Embryonic facial prominence (tissue), 1 donor: ENCODE measurements around the gene UBTD1.
"Not testable (repeated sequence)": the region's sequence is repeated elsewhere in the genome, so short reads cannot be mapped to it uniquely, and the experiment has no call there.

Experiments used
- DNase-seq: peaks from one replicate; pipeline ENCODE4 v3.0.0-alpha.2; 2016; ENCODE audit errors: extremely low spot score

UBTD1 gene

DNA sequence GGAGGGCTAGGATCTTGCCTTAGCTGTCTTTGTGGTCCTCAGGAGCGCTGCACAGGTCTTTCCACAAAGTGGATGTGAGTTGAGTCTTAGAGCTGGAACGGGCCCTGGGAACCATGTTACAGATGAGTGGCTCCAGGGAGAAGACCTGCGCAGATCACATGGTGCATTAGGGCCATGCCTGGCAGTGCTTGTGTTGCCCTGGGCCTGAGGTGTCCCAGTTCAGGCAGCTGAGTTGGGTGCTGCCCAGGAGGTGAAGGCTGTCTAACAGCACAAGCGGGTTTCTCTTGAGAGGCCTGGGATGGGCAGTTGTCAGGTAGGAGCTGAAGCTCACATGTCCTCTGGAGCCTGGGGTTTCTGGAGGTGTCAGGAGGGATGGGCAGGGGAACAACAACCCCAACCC is 40.1 kb downstream of the UBTD1 start:
- DNase-seq = no peak

DNA sequence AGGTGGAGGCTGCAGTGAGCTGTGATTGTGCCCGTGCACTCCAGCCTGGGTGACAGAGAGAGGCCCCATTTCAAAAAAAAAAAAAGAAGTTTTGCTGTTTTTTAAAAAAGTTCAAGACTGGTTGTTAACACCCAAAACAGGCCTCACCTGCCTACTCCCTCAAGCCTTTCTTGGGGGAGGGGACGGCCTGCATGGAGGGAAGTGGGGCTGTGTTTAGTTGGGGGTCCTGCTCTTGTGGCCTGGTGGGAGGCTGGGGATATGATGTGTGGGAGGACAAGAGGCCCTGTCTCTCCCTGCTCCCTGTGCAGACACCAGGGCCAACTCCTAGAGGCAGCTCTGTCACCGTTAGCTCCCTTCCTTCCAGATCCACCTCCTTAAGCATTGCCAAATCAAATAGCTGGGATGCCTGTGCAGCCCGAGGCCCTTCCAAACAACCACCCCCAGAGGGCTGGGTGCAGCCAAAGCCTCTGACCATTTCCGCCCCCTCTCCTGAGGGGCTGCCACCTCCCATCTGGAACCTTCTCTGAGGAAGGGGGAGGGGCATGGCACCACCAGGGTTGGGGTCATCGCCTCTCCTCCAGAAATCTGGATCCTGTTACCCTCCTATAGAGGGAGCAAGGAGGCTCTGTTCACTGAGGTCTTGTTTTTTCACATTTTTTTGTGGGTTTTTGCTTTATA is 40.9 kb downstream of the UBTD1 start:
- no peak for DNase-seq

DNA sequence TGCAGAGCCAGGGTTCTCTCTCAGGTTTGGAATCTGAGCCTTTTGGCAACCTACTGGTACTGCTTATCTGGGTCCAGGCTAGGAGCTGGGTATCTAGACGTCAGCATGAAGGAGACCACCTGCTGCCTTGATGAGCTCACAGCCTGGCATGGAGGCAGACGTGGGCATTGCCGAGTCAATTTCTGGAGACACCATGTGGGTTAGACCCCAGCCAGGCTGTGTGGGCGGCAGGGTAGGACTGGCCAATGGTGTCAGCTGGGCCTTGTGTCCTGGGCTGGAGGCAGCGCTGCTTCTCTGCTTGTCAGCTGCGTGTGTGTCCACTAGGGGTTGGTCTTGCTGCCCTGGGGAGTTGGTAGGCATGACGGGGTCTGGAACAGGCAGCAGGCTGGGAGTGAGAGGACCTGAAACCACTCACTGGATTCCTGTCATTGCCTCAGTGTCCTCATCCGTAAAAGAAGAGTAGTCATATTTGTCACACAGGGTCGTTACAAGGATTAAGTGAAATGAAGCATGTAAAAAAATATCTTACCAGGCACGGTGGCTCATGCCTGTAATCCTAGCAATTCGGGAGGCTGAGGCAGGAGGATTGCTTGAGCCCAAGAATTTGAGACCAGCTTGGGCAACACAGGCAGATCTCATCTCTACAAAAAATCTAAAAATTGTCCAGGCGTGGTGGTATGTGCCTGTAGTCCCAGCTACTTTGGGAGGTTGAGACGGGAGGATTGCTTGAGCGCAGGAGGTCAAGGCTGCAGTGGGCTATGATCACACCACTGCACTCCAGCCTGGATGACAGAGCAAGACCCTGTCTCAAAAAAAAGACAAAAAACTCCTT is 42.2 kb downstream of the UBTD1 start:
- no peak for DNase-seq

DNA sequence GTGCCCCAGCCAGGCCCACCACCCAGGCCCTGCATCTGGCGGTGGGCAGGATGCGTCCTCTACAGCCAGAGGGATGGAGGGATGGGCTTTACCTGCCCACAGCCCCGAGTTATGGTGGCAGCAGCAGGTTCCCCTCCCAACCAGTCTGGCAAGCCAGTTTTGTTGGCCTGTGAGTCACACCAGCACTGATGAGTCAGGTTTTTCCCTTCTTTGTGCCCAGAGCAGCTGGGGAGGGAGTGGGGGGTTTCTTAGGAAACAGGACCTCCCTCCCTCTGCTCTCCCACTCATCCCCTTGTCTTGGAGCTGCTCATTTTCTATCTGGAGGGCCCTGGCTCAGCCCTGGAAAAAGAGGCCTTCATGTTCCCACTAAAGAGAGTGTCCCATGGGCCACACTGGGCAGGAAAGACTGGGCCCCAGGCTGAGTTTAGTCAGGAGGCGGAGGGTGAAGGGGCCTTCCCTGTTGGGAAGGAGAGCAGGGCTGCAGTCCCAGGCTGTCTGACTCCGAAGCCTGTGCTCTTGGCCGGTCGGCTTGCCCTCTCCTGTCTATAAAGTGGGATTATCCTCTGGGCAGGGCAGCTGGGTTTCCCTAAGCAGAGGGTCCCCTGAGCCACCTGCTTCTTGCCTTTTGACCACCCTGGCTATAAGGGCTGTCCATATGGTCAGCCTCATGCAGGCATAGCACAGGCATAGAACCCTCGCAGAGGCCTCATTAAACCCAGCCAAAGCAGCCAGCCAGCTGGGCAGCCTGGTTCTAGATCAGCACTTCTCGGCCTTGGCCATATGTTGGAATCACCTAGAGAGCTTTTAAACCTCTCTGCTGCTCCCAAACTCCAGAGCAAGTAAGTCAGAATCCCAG is 43.7 kb downstream of the UBTD1 start:
- peak; percentile 28 for DNase-seq

DNA sequence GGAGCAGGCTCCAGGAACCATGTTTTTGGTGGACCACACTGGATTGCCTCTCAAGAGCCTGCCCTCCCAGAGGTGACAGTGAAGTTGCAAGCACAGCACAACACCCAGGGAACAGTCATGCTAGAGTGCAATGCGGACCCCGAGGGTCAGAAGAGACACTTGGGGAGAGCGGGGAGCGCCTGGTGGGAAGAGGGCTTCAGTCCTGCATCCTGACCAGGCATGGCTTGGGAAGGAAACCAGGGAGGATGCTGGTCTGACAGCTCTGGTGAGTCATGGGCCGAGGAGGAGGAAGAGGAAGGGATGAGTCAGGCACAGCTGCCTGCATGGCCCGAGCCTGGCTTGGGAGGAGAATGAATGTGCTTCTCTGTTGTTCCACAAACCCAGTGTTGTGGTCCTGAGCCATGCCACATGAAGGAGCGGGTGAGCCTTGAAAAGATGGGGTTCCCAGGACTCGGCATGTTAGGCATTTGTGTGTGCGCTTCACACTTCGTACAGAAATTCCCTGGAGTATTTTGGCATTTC is 44.4 kb downstream of the UBTD1 start:
- no peak for DNase-seq

DNA sequence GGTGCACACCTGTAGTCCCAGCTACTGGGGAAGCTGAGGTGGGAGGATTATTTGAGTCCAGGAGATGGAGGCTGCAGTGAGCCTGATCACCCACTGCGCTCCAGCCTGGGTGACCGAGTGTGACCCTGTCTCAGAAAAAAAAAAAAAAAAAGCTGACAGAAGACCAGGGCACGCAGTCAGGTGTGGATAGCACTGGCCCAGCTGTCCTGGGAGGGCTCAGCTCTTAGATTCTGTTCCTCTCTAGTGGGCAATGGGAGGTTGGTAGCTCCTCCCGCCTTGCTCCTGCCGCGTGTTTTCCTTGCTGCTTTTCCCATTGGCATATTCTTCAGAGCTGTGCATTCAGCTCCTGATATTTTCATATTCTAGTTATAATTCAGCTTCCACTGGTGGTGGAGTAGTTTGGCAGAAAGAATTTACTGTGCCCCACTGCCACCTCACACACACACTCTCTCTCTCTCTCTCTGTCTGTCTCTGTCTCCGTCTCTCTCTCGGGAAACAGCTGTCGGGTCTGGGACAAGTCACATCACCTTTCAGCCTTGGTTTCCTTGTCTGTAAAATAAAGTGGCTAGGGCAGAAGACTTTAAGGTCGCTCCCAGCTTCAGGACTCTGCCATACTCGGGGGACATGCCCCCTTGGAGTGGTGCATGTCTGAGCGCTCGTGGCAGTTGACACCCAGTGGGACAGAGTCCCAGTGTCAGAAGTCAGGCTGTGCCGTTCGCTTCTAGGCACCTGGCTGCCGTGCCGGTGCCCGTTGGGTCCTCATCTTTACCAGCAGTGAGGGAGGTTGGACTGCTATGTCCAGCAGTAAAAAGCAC is 47.9 kb downstream of the UBTD1 start:
- no peak for DNase-seq

DNA sequence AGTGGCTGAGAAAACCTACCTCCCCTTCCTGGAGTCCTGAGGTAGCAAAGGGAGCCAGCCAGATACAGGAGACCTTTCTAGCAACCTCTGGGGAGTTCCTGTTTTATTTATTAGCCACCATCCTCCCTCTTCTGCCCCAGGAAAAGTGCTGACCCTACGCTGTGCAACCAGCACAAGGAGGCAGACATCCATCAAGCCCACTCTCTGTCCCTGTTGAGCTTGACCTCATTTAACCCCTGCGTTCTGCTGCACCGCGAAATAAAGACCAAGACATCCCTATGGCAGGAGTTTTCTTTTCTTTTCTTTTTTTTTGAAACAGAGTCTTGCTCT is 48.5 kb downstream of the UBTD1 start:
- no peak for DNase-seq

DNA sequence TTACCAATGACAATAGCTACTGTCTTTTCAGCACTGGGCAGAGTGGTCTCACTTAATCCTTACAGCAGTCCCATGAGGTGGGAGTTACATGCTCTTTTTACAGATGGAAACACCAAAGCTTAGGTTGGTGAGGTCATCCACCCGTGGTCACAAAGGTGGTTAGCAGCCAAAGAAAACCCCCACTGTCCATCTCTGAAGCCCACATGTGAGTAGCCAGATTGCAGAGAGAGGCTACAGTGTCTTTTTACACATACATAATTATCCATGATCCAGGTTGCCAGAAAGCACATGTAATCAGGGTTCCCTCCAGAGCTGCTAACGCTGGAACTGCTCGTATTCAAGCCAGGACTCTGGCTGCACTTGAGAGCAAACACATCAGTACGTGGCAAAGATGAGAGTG is 49.2 kb downstream of the UBTD1 start:
- no peak for DNase-seq

DNA sequence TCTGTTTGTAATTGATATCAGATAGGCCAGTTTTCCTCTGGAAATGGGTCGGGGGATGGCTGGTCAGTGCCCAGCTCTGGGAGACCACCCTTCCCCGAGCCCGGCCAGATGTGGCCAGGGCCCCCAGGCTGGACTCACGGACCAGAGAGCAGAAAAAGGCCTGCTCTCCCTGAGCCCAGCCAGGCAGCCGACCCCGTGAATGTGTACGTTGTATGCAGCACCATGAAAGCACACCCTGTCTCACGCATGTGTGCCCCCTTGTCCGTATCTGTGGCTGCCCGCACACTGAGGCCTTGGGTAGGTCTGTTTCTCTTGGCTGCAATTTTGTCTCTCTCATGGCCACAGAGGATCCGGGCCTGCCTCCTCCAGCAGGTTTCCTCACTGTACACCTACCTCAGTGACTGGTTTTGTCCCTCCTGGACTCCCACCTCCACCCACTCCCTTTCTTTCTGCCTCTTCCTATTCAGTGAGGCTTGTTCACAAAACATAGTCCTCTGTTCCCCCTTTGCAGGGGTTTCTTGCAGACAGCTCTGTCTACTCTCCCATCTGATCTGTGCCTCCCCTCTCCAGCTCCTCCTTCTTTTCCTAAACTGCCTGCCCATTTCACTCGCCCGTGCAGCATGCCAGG is 50.2 kb downstream of the UBTD1 start:
- no peak for DNase-seq

DNA sequence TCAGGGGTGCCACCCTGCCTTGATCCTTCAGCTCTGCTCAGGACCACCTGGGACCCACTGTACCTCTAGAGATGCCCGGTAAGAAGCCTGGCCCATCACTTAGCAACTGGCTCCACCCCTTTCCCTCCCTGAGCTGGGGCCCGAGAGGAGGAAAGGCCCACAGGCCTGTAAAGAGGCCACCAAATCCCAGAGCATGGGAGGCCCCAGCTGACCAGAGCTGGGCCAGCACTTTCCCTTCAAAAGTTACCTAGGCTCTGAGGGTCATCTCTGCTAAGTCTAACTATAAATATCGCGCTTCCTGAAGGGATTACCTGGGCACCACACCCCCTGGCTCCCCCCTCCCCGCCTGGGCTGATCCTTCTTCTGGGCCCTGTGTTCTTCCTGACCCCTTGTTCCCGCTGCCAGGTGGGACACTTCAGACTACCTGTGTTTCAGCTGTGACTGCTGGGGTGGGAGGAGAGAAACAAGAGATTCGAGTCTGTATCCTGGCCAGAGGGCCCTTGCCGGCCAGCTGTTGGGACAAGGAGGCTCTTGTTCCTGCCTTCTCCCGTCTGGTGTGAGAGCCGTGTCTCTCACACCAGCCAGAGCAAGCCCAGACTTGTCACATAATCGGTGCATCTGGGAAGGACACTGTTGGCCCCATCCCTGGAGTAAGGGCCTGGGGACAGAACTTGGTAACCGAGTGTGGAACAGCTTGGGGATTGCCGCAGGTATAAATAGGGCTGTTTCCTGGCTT is 51.0 kb downstream of the UBTD1 start:
- no peak for DNase-seq

DNA sequence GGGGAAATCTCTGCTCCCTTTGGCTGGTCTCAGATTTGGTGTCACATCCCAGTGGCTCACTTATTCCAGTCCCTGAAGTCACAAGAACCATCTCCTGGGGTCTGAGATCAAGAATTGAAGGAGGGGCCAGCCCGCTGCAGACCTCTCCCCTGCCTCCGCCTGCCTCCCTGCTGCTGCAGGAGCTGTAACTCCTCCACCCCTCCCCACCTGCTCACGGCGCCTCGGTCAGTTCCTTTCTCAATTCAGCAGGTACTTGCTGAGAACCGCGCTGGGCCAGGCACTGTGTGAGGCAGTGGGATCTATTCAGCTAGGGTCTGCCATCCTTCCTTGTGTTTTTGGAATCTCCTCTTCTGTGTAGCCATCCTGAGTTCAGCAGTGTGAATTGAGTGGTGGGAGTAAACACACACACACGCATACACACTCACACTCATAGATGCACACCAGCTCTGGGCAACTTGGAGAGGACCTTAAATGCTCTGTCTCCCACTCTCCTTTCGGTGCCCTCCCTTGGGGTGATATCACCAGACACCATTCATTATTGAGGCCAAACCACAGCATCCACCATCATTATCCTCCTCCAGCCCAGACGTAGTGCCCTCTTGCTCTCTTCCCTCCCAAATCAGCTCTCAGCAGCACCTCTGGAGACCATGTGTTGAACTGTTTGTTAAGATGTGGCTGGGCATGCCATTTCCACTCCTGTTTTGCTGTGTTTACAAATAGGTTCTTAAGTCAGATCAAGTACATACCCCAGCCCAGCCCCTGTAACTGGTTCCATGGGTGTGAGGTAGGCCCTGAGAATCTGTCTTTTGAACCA is 51.8 kb downstream of the UBTD1 start:
- no peak for DNase-seq

DNA sequence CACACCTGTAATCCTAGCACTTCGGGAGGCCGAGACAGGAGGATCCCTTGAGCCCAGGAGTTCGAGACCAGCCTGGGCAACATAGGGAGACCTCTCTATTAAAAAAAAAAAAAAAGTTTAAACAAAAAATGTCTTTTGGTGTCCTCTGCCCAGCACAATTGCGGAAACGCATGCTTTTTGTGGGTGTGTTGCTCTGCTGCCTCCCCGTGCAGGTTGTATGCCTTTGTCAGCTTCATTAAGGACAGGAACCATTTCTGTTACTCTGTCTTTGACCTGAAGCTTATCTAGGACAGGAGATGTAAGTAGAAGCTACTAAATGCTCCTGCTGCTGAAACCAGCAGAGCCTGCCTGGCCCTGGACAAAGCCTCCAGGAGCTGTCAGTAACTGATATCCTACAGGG is 52.5 kb downstream of the UBTD1 start:
- DNase-seq = no peak

DNA sequence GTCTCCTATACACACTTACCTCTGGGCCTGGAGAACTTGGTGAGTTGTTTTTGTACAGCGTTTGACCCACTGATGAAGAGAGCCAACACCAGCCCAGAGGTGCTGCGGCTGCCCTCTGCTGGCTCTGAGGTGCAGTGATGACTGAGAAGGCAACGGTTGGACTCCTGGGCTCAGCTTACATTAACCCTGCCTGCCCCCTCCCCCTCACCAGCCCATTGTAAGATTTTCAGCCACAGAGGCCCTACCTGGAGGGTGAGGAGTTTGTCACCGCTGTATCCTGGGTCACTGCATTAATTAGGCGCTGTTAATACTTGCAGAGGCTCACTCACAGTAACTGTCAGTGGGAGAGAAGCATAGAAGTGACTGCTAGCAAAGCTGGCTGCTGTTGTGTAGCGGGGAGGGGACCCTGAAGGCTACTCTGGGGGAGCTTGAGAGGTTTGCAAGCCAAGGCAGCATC is 54.9 kb downstream of the UBTD1 start:
- no peak for DNase-seq

DNA sequence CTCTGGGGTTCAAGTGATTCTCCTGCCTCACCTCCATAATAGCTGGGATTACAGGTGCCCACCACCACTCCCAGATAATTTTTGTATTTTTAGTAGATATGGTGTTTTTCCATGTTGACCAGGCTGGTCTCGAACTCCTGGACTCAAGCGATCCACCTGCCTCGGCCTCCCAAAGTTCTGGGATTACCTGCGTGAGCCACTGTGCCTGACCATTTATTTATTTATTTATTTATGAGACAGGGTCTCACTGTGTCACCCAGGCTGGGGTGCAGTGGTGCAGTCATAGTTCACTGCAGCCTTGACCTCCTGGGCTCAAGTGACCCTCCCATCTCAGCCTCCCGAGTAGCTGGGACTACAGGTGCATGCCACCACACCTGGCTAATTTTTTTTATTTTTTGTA is 55.6 kb downstream of the UBTD1 start:
- not testable (repeated sequence) for DNase-seq

DNA sequence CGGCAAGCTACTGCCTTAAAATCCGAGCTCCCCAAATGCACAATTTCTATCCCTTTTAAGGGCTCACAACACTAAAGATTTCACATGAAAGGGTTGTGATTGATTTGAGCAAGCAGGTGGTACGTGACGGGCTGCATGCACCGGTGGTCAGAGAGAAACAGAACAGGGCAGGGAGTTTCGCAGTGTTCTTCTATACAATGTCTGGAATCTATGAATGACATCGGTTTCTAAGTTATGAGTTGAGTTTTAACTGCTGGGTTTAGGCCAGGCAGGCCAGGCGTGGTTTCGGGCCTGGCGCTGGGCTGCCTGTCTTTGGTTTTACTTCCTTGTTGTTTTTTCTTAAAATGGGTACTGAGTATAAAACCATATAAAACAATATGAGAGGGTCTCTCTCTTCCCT is 56.8 kb downstream of the UBTD1 start:
- not testable (repeated sequence) for DNase-seq

DNA sequence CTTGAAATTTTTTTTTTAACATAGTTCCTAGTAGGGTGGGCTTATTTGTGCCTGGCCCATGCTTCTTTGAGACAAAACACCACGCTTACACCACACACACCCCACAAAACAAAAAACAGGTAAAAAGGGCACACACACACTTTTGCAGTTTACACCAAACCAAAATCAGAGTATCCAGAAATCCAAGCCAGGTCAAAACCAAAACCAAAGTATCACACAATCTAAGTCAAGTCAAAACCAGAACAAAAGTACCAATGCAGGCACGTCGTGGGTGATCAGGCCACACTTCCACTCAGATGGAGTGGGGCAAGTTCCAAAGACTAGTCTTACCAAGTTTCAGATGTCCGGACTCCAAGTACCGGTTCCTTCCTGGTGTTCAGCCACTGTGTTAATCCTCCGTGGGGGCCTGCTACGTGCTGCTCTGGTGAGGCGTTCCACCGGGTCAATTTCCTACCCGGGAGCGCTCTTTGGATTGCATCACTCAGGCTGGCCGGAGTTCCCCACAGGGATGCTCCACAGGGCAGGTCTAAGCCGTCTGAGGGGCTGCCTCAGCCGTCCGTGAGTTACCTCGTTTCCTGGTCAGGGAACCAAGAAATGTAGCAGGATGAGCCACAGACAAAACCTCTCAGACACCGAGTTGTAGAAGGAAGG is 62.1 kb downstream of the UBTD1 start:
- DNase-seq = not testable (repeated sequence)

DNA sequence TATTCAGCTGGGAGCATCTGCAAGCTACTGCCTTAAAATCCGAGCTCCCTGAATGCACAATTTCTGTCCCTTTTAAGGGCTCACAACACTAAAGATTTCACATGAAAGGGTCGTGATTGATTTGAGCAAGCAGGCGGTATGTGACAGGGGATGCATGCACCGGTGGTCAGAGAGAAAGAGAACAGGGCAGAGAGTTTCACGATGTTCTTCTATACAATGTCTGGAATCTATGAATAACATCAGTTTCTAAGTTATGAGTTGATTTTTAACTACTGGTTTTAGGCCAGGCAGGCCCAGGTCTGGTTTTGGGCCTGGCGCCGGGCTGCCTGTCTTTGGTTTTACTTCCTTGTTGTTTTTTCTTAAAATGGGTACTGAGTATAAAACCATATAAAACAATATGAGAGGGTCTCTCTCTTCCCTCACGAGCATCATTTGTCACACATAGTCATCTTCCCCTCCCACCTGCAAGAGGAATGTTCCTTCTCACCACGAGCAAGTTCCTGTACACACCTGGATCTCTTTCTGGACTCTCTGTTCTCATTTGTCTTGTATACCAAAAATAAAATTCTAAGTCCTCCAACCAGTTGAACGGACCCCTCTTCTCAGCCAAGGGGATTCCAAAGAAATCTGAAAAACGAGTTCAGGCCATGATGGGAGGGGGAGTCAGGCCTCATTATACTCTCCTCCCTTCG is 62.8 kb downstream of the UBTD1 start:
- DNase-seq = not testable (repeated sequence)

DNA sequence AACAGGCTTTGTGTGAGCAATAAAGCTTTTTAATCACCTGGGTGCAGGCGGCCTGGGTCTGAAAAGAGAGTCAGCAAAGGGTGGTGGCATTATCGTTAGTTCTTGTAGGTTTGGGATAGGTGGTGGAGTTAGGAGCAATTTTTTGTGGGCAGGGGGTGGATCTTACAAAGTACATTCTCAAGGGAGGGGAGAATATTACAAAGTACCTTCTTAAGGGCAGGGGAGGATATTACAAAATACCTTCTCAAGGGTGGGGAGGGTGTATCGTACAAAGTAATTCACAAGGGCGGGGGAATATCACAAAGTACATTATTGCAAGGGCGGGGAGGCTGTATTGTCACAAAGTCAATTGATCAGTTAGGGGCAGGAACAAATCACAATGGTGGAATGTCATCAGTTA is 63.6 kb downstream of the UBTD1 start:
- not testable (repeated sequence) for DNase-seq
